Vagina (tissue), 2 donors: ENCODE measurements around the gene MICAL2. TPM values are rescaled to one million over a fixed set of nuclear protein-coding genes. Genes with fewer than 3 reads are reported as not detected.

Experiments used
- DNase-seq, 2 donors: peaks; one replicate each; pipeline ENCODE4 v3.0.0-alpha.2; 2017; ENCODE audit errors: extremely low spot score in 2 of 2
- H3K27ac ChIP-seq: fragments of 200-600 bp; sonication (generic); one replicate; pipeline ENCODE4 v1.5.1; 2019
- H3K27me3 ChIP-seq: fragments of 200-600 bp; sonication (generic); one replicate; pipeline ENCODE4 v1.5.1; 2019
- H3K36me3 ChIP-seq, 2 donors: fragments of 200-600 bp; sonication (generic); one replicate each; pipeline ENCODE4 v1.5.1; 2017 to 2019
- H3K4me1 ChIP-seq: fragments of 200-600 bp; sonication (generic); one replicate; pipeline ENCODE4 v1.5.1; 2019
- H3K4me3 ChIP-seq, 2 donors: fragments of 200-600 bp; sonication (generic); 1 replicate in 1 of 2; 2 replicates in 1 of 2; pipeline ENCODE4 v1.5.1; 2016 to 2019
- H3K9me3 ChIP-seq: fragments of 200-600 bp; sonication (generic); one replicate; pipeline ENCODE4 v1.5.1; 2019
- CTCF ChIP-seq, 3 experiments: fragments of 450-650 bp in 2 of 3; fragments of 200-600 bp in 1 of 3; sonication (generic) in 1 of 3; IDR thresholded peaks; one replicate each; pipeline ENCODE4 v1.5.1; 2017 to 2019; ENCODE audit warnings: antibody characterized with exemption in 3 of 3, mild to moderate bottlenecking in 2 of 3, moderate library complexity in 2 of 3
- POLR2A ChIP-seq, 2 donors: fragments of 450-650 bp; IDR thresholded peaks; one replicate each; pipeline ENCODE4 v1.6.1; 2017; ENCODE audit warnings: antibody characterized with exemption in 2 of 2, mild to moderate bottlenecking in 2 of 2, moderate library complexity in 2 of 2
- POLR2AphosphoS5 ChIP-seq, 2 donors: sonication (generic); formaldehyde crosslinking; IDR thresholded peaks; one replicate each; pipeline ENCODE4 v1.9.0; 2017; ENCODE audit warnings: antibody characterized with exemption in 2 of 2, mild to moderate bottlenecking in 2 of 2, low read depth in 1 of 2; ENCODE audit not compliant: insufficient read depth in 1 of 2
- intact Hi-C: fragments of 100-400 bp; cut with DNase I; formaldehyde crosslinking; loops from one replicate; pipeline ENCODE4 v1.15.1; 2023
- total RNA-seq: library from RNA; depleted of rRNA; stranded (reverse); fragments of >200 nt; gene quantifications from one replicate; pipeline ENCODE4 v1.2.3, GENCODE V29; 2016

MICAL2 gene
- total RNA-seq, 1 donor from 2014 or later = 41.7 TPM

- H3K4me3 ChIP-seq = no peak overlapping the region
- intact Hi-C loops = no loop called here
- TF ChIP-seq CTCF (IDR thresholded peaks at IDR 0.05) (no peak), POLR2A (IDR thresholded peaks at IDR 0.05) (no peak), POLR2AphosphoS5 (IDR thresholded peaks at IDR 0.05; ENCODE audit: insufficient read depth in 1 of 2, low read depth in 1 of 2) (no peak)
- H3K27me3 ChIP-seq = no peaks in the 10 kb centered on the region
- H3K27ac ChIP-seq = no peak overlapping the region
- H3K9me3 ChIP-seq = no peaks in the 10 kb centered on the region
- no peak for DNase-seq
- no peaks in the 10 kb centered on the region for H3K36me3 ChIP-seq
- H3K4me1 ChIP-seq = peaks cover 28% of the 10 kb centered on the region
Observed at GRCh38 chr11:12064954-12065280, 45.5 kb upstream of the MICAL2 start.

- intact Hi-C loops = no loop called here
- no peaks in the 10 kb centered on the region for H3K9me3 ChIP-seq
- peaks cover 28% of the 10 kb centered on the region for H3K4me1 ChIP-seq
- H3K27me3 ChIP-seq = no peaks in the 10 kb centered on the region
- H3K4me3 ChIP-seq = no peak overlapping the region
- no peaks in the 10 kb centered on the region for H3K36me3 ChIP-seq
- TF ChIP-seq CTCF (IDR thresholded peaks at IDR 0.05) (no peak), POLR2A (IDR thresholded peaks at IDR 0.05) (no peak), POLR2AphosphoS5 (IDR thresholded peaks at IDR 0.05; ENCODE audit: insufficient read depth in 1 of 2, low read depth in 1 of 2) (peak; percentile 7 to 47)
- DNase-seq = no peak
- H3K27ac ChIP-seq = peak overlapping the region; percentile 56
Observed at GRCh38 chr11:12066056-12066798, 44.2 kb upstream of the MICAL2 start.

GRCh38 chr11:12066799-12067508, 43.4 kb upstream of the MICAL2 start:
- Histone ChIP-seq H3K9me3 (no peaks in the 10 kb centered on the region), H3K27ac (peak overlapping the region; percentile 56), H3K27me3 (no peaks in the 10 kb centered on the region), H3K4me1 (peaks cover 28% of the 10 kb centered on the region), H3K4me3 (no peak overlapping the region), H3K36me3 (no peaks in the 10 kb centered on the region)
- intact Hi-C loops = no loop called here
- TF ChIP-seq POLR2A (IDR thresholded peaks at IDR 0.05) (no peak), POLR2AphosphoS5 (IDR thresholded peaks at IDR 0.05; ENCODE audit: insufficient read depth in 1 of 2, low read depth in 1 of 2) (peak; percentile 14 to 59)
- no peak for DNase-seq

GRCh38 chr11:12067796-12068357, 42.5 kb upstream of the MICAL2 start:
- DNase-seq = no peak
- no peak overlapping the region for H3K4me3 ChIP-seq
- intact Hi-C loops = no loop called here
- no peak overlapping the region for H3K27ac ChIP-seq
- H3K9me3 ChIP-seq = no peaks in the 10 kb centered on the region
- H3K4me1 ChIP-seq = peaks cover 28% of the 10 kb centered on the region
- no peak for TF ChIP-seq POLR2A (IDR thresholded peaks at IDR 0.05)
- TF ChIP-seq POLR2AphosphoS5 (IDR thresholded peaks at IDR 0.05; ENCODE audit: insufficient read depth in 1 of 2, low read depth in 1 of 2) = no peak
- TF ChIP-seq CTCF (IDR thresholded peaks at IDR 0.05) = no peak
- no peaks in the 10 kb centered on the region for H3K27me3 ChIP-seq
- no peaks in the 10 kb centered on the region for H3K36me3 ChIP-seq

- TF ChIP-seq CTCF (IDR thresholded peaks at IDR 0.05) (no peak), POLR2AphosphoS5 (IDR thresholded peaks at IDR 0.05; ENCODE audit: insufficient read depth in 1 of 2, low read depth in 1 of 2) (no peak), POLR2A (IDR thresholded peaks at IDR 0.05) (no peak)
- H3K27me3 ChIP-seq = no peaks in the 10 kb centered on the region
- intact Hi-C loops = no loop called here
- DNase-seq = no peak
- H3K36me3 ChIP-seq = no peaks in the 10 kb centered on the region
- H3K4me1 ChIP-seq = peaks cover 28% of the 10 kb centered on the region
- no peaks in the 10 kb centered on the region for H3K9me3 ChIP-seq
- H3K27ac ChIP-seq = no peak overlapping the region
- no peak overlapping the region for H3K4me3 ChIP-seq
Observed at GRCh38 chr11:12069066-12069676, 41.2 kb upstream of the MICAL2 start.
